Neural progenitor cell (in vitro differentiated cells): ENCODE measurements around the gene PRR29.
A peak's percentile ranks its signal among the peaks of the same experiment; 100 is the strongest.

Source experiments
- CTCF ChIP-seq: fragments of 200-600 bp; sonication (generic); IDR thresholded peaks from 2 replicates; pipeline ENCODE4 v1.5.1; 2017; ENCODE audit warnings: antibody characterized with exemption, mild to moderate bottlenecking
- EZH2 ChIP-seq: fragments of 200-600 bp; sonication (generic); IDR thresholded peaks from 2 replicates; pipeline ENCODE4 v1.6.1; 2017; ENCODE audit warnings: antibody characterized with exemption, mild to moderate bottlenecking, moderate library complexity

GRCh38 chr17:64028874-64029464 is 30.8 kb downstream of the PRR29 start:
- TF ChIP-seq CTCF (peak; percentile 80), EZH2 (no peak)
